ENCODE data around the gene PDYN.

- TF ChIP-seq CTCF (IDR thresholded peaks at IDR 0.05) (no peak), POLR2AphosphoS5 (IDR thresholded peaks at IDR 0.05) (peak in 1 of 2 donors; percentile 31), POLR2A (IDR thresholded peaks at IDR 0.05; ENCODE audit: low read depth) (no peak), EP300 (IDR thresholded peaks at IDR 0.05) (no peak)
Observed at GRCh38 chr20:1946762-1947534, 46.9 kb downstream of the PDYN start.

Measured in esophagus muscularis mucosa (tissue), 4 donors.